Prostate gland (tissue), 2 donors: ENCODE results near the gene ZBTB4. TPM values are rescaled to one million over a fixed set of nuclear protein-coding genes. Genes with fewer than 3 reads are reported as not detected.

Source experiments
- DNase-seq: peaks from one replicate; pipeline ENCODE4 v3.0.0-alpha.2; 2019; ENCODE audit warnings: low spot score
- H3K27ac ChIP-seq, 2 donors: fragments of 200-600 bp; sonication (generic); 2 replicates each; pipeline ENCODE4 v1.5.1; 2017 to 2019
- H3K27me3 ChIP-seq: fragments of 200-600 bp; sonication (generic); replicated peaks from 2 replicates; pipeline ENCODE4 v1.5.1; 2019; ENCODE audit not compliant: insufficient read depth
- H3K36me3 ChIP-seq, 2 donors: fragments of 200-600 bp; sonication (generic); 1 replicate in 1 of 2; 2 replicates in 1 of 2; pipeline versions ENCODE4 v1.5.1 to v1.8.1; 2017 to 2019
- H3K4me1 ChIP-seq: fragments of 200-600 bp; sonication (generic); replicated peaks from 2 replicates; pipeline ENCODE4 v1.5.1; 2019
- H3K4me3 ChIP-seq, 2 donors: fragments of 200-600 bp; sonication (generic); 2 replicates each; pipeline ENCODE4 v1.5.1; 2017 to 2019
- H3K9me3 ChIP-seq: fragments of 200-600 bp; sonication (generic); 2 replicates; pipeline ENCODE4 v1.5.1; 2017
- POLR2A ChIP-seq: fragments of 450-650 bp; IDR thresholded peaks from one replicate; pipeline ENCODE4 v1.6.1; 2016; ENCODE audit warnings: antibody characterized with exemption, mild to moderate bottlenecking
- POLR2AphosphoS5 ChIP-seq: sonication (generic); formaldehyde crosslinking; IDR thresholded peaks from one replicate; pipeline ENCODE4 v1.6.1; 2017; ENCODE audit warnings: antibody characterized with exemption
- WGBS: methylation state at CpG from one replicate; pipeline ENCODE4 v1.1.5; 2018; 5-methylcytosine and 5-hydroxymethylcytosine counted together
- intact Hi-C: fragments of 100-400 bp; cut with DNase I; formaldehyde crosslinking; loops from one replicate; pipeline ENCODE4 v1.14.2; 2022
- total RNA-seq, 2 donors: library from RNA; depleted of rRNA; stranded (reverse); fragments of >200 nt; gene quantifications; one replicate each; pipeline ENCODE4 v1.1.0, GENCODE V29; 2016
- TF ChIP-seq, protein P1 (sequence below), 4 experiments: fragments of 200-600 bp in 2 of 4; fragments of 450-650 bp in 2 of 4; sonication (generic) in 2 of 4; IDR thresholded peaks; 1 replicate in 3 of 4; 2 replicates in 1 of 4; pipeline ENCODE4 v1.5.1; 2016 to 2019; ENCODE audit warnings: antibody characterized with exemption in 4 of 4, mild to moderate bottlenecking in 2 of 4, moderate library complexity in 2 of 4

The ZBTB4 gene
- total RNA-seq, 2 donors from 2014 or later = 60.5 to 69.4 TPM

DNA sequence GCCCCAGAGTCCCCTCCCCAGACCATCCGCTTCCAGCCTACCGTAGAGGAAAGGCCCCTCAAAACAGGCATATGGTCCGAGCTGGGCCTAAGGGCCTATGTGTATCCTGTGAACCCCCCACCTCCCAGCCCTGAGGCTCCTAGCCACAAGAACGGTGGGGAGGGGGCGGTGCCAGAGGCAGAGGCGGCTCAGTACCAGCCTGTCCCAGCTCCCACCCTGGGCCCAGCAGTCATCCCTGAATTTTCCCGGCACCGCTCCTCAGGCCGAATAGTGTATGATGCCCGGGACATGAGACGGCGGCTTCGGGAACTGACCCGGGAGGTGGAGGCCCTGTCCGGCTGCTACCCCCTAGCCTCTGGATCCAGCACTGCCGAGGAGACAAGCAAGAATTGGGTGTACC lies 58.2 kb downstream of the ZBTB4 start:
- TF ChIP-seq POLR2A (no peak), POLR2AphosphoS5 (no peak)
- TF ChIP-seq, protein P1, sequence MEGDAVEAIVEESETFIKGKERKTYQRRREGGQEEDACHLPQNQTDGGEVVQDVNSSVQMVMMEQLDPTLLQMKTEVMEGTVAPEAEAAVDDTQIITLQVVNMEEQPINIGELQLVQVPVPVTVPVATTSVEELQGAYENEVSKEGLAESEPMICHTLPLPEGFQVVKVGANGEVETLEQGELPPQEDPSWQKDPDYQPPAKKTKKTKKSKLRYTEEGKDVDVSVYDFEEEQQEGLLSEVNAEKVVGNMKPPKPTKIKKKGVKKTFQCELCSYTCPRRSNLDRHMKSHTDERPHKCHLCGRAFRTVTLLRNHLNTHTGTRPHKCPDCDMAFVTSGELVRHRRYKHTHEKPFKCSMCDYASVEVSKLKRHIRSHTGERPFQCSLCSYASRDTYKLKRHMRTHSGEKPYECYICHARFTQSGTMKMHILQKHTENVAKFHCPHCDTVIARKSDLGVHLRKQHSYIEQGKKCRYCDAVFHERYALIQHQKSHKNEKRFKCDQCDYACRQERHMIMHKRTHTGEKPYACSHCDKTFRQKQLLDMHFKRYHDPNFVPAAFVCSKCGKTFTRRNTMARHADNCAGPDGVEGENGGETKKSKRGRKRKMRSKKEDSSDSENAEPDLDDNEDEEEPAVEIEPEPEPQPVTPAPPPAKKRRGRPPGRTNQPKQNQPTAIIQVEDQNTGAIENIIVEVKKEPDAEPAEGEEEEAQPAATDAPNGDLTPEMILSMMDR (IDR thresholded peaks at IDR 0.05) = no peak
- no peak overlapping the region for H3K4me3 ChIP-seq
- no peaks in the 10 kb centered on the region for H3K4me1 ChIP-seq
- intact Hi-C loops = no loop called here
- 94% methylated on average over 16 of the region's 16 CpGs for WGBS
- no peak overlapping the region for H3K27ac ChIP-seq
- no peaks in the 10 kb centered on the region for H3K9me3 ChIP-seq
- DNase-seq = no peak
- H3K36me3 ChIP-seq = no peaks in the 10 kb centered on the region
- H3K27me3 ChIP-seq = no peaks in the 10 kb centered on the region

DNA sequence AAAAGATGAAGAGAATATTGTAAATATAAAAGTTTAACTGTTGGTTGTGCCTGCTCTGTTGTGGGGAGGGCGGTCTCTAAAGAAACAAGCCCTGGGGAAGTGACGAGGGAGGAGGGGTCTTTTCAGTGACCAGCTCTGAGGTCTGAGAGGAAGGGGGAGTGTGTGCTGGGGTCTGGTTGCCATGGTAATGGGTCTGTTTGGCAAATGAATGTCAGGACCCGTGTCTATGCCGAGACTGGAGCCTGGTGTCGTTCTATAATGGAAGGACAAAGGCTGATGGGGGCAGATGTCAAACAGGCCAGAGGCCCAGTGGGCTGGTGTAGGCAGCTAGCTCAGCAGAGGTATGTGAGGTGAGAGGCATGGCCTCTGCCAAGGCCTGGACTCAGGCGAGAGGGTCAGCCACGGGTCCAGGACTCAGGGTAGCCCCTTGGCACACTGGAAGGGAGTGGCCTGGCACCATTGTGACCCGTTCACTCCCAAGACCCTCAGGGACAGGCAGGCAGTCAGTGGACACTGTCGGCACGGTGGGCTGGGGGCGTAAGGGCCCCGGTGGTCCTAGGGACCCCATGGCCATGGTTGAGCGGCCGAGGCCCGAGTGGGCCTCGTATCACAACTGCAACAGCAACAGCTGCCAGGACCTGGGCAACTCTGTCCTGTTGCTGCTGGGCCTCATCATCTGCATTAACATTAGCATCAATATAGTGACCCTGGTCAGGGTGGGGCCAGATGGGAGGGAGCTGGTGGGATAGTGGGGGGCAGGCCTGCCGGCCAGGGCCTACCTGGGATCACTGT lies 59.4 kb downstream of the ZBTB4 start, which contains the start of gene SPEM1:
Gene SPEM1, plus strand, starts transcription at position 506 of the 792 bp plus-strand sequence. Its CDS starts 61 bp downstream, at position 567.
- Histone ChIP-seq H3K36me3 (no peaks in the 10 kb centered on the region), H3K27ac (no peak within 1 kb of the TSS), H3K4me3 (no peak within 1 kb of the TSS), H3K4me1 (no peaks in the 10 kb centered on the region), H3K9me3 (no peaks in the 10 kb centered on the region), H3K27me3 (no peaks in the 10 kb centered on the region)
- no peak for DNase-seq
- 70% methylated on average over 17 of the region's 17 CpGs for WGBS
- intact Hi-C loops = no loop called here
- TF ChIP-seq POLR2AphosphoS5 (no peak), POLR2A (no peak)
- TF ChIP-seq, protein P1 (IDR thresholded peaks at IDR 0.05) = no peak

DNA sequence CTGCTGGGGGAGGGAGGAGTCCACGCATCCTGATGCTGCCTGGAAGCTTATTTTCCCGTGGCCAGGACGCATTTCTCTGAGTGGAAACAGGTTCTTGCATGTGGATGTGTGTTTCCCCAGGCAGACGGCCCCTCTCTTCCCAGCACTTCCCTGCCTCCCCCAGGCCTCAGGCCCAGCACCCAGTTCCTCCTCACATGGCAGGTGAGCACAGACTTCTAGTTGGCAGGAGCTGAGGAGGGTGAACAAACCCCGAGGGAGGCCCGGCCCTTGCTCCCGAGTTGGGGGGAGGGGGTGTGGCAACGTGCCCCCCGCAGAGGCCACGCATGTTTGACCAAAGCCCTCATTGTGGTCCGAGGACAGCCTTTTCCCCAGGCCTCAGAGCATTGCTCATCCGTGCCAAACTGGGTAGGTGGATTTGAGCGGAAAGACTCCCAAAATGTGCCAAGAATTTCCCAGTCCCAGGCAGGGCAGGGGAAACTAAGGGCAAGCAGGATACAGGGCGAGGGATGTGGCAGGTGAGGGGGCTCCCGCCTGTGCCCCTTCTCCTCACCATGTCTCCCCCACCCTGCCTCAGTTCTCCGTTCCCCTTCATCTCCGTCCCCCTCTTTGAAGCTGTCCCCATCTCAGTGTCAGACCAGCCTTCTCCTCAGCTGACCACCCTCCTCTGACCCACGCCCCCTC lies 60.8 kb downstream of the ZBTB4 start:
- WGBS = 63% methylated on average over 18 of the region's 18 CpGs
- intact Hi-C loops = no loop called here
- DNase-seq = no peak
- no peaks in the 10 kb centered on the region for H3K4me1 ChIP-seq
- H3K36me3 ChIP-seq = no peaks in the 10 kb centered on the region
- H3K4me3 ChIP-seq = no peak overlapping the region
- H3K9me3 ChIP-seq = no peaks in the 10 kb centered on the region
- no peak overlapping the region for H3K27ac ChIP-seq
- no peaks in the 10 kb centered on the region for H3K27me3 ChIP-seq
- TF ChIP-seq POLR2A (no peak), POLR2AphosphoS5 (no peak)
- TF ChIP-seq, protein P1 (IDR thresholded peaks at IDR 0.05) = no peak

DNA sequence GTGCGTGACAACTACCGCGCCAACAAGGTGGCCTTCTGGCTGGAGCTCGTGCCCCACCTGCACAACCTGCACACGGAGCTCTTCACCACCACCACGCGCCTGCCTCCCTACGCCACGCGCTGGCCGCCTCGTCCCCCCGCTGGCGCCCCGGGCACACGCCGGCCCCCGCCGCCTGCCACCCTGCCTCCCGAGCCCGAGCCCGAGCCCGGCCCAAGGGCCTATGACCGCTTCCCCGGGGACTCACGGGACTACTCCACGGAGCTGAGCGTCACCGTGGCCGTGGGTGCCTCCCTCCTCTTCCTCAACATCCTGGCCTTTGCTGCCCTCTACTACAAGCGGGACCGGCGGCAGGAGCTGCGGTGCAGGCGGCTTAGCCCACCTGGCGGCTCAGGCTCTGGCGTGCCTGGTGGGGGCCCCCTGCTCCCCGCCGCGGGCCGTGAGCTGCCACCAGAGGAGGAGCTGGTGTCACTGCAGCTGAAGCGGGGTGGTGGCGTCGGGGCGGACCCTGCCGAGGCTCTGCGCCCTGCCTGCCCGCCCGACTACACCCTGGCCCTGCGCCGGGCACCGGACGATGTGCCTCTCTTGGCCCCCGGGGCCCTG lies 62.3 kb downstream of the ZBTB4 start:
- DNase-seq = no peak
- H3K4me3 ChIP-seq = no peak overlapping the region
- no peaks in the 10 kb centered on the region for H3K4me1 ChIP-seq
- no peaks in the 10 kb centered on the region for H3K27me3 ChIP-seq
- WGBS = 93% methylated on average over 53 of the region's 54 CpGs
- H3K36me3 ChIP-seq = no peaks in the 10 kb centered on the region
- TF ChIP-seq, protein P1 (IDR thresholded peaks at IDR 0.05) = no peak
- no peaks in the 10 kb centered on the region for H3K9me3 ChIP-seq
- H3K27ac ChIP-seq = no peak overlapping the region
- intact Hi-C loops = no loop called here
